Chondrocyte (in vitro differentiated cells): ENCODE data around the gene PTPRJ. TPM values are rescaled to one million over a fixed set of nuclear protein-coding genes. Genes with fewer than 3 reads are reported as not detected.

ENCODE experiments used
- DNase-seq: peaks from one replicate; pipeline ENCODE4 v3.0.0; 2021; ENCODE audit warnings: mixed read lengths, low spot score
- H3K27ac Mint-ChIP-seq: one replicate; pipeline ENCODE4 v1.8.0; 2021; ENCODE audit warnings: mild to moderate bottlenecking, moderate library complexity, mixed read lengths; ENCODE audit not compliant: unreplicated experiment
- H3K27me3 Mint-ChIP-seq: 2 replicates; pipeline ENCODE4 v1.8.0; 2021; ENCODE audit warnings: low read depth, mixed read lengths
- H3K36me3 Mint-ChIP-seq: 2 replicates; pipeline ENCODE4 v1.8.0; 2021; ENCODE audit warnings: low read depth, mixed read lengths
- H3K4me1 Mint-ChIP-seq: 2 replicates; pipeline ENCODE4 v1.8.0; 2021; ENCODE audit warnings: low read depth, mild to moderate bottlenecking, mixed read lengths
- H3K4me3 Mint-ChIP-seq: one replicate; pipeline ENCODE4 v1.8.0; 2021; ENCODE audit warnings: mild to moderate bottlenecking, moderate library complexity, mixed read lengths; ENCODE audit not compliant: unreplicated experiment
- H3K9me3 Mint-ChIP-seq: 2 replicates; pipeline ENCODE4 v1.8.0; 2021; ENCODE audit warnings: low read depth, mixed read lengths
- total RNA-seq: library from RNA; stranded (reverse); gene quantifications from 3 replicates; pipeline ENCODE4 v1.2.1, GENCODE V29; 2021
- TF ChIP-seq, protein P1 (sequence below): fragments of 200-600 bp; sonication (generic); IDR thresholded peaks from 2 replicates; pipeline ENCODE4 v1.5.0; 2021; ENCODE audit warnings: antibody characterized with exemption, mild to moderate bottlenecking, moderate library complexity

Gene PTPRJ
- total RNA-seq, 1 donor from 2014 or later, result 18.1 TPM

DNA sequence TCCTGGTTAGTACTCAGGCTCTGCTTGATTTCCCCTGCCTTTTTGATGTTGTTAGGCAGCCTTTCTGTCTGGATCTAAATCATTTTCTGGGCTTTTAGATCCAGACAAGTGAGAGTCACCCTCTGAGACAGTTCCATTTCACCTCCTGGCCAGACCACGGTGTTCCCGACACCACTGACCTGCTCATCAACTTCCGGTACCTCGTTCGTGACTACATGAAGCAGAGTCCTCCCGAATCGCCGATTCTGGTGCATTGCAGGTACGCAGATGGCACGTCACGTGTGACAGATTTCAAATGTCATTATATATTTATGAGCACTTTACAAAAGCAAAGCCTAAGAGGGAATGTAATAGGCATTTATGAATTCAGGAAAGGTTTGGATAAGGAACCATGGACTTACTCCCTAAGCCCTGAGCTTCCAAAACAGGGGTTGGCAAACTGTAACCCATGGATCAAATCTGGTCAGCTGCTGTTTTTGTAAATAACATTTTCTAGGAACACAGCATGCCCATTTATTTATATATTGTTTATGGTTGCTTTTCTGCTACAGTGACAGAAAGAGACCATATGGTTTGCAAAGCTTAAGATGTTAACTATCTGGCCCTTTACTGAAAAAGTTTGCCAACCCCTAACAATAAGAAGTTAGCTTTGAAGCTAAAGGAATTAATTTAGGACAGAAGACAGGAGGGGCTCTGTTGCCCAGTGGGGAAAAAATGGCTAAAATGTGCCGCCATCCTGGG is 183.2 kb downstream of the PTPRJ start:
- TF ChIP-seq, protein P1, sequence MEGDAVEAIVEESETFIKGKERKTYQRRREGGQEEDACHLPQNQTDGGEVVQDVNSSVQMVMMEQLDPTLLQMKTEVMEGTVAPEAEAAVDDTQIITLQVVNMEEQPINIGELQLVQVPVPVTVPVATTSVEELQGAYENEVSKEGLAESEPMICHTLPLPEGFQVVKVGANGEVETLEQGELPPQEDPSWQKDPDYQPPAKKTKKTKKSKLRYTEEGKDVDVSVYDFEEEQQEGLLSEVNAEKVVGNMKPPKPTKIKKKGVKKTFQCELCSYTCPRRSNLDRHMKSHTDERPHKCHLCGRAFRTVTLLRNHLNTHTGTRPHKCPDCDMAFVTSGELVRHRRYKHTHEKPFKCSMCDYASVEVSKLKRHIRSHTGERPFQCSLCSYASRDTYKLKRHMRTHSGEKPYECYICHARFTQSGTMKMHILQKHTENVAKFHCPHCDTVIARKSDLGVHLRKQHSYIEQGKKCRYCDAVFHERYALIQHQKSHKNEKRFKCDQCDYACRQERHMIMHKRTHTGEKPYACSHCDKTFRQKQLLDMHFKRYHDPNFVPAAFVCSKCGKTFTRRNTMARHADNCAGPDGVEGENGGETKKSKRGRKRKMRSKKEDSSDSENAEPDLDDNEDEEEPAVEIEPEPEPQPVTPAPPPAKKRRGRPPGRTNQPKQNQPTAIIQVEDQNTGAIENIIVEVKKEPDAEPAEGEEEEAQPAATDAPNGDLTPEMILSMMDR, result no peak
- no peak overlapping the region for H3K4me3 Mint-ChIP-seq
- H3K36me3 Mint-ChIP-seq, result peaks cover 18% of the 10 kb centered on the region
- peaks cover 9% of the 10 kb centered on the region for H3K4me1 Mint-ChIP-seq
- DNase-seq, result no peak
- H3K9me3 Mint-ChIP-seq, result no peaks in the 10 kb centered on the region
- no peaks in the 10 kb centered on the region for H3K27me3 Mint-ChIP-seq
- H3K27ac Mint-ChIP-seq, result no peak overlapping the region

DNA sequence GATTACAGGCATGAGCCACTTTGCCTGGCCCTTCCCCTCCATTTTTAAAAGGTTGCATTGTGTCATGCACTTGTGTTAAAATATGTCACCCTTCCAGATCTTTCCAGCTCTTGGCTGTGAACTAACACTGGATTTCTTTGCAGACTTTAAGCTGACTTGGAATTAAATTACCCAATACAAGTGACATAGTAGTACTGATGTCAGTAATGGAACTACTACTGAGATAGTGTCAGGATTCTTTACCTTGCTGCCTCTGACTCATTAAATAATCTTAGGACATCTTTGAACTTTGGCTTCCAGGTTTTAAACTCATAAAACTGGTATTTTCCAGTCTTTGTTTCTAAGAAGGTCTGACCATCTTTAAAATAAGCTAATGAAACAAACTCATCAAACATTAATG is 184.5 kb downstream of the PTPRJ start:
- no peak for DNase-seq
- H3K4me3 Mint-ChIP-seq, result no peak overlapping the region
- H3K27me3 Mint-ChIP-seq, result no peaks in the 10 kb centered on the region
- TF ChIP-seq, protein P1, result no peak
- peaks cover 18% of the 10 kb centered on the region for H3K36me3 Mint-ChIP-seq
- no peak overlapping the region for H3K27ac Mint-ChIP-seq
- H3K9me3 Mint-ChIP-seq, result no peaks in the 10 kb centered on the region
- peaks cover 12% of the 10 kb centered on the region for H3K4me1 Mint-ChIP-seq

DNA sequence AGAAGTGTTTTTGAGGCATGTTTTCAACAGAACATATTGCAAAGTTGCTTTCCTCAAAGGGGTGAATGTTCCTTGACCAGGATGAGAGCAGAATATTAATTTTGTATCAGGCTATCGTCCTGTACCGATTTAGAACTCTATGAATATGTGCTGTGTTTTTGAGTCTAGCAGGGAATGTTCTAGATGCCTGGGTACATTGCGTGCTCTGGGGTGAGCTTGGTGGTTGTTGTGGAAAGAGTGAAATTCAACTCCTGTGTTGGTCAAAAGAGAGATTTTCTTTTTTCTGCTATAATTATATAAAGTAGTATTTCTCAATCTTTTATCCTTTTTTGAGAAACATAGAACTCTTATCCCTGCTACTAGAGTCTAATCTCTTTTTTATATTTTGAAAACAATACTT is 185.1 kb downstream of the PTPRJ start:
- Mint-ChIP-seq H3K36me3 (peaks cover 18% of the 10 kb centered on the region), H3K27me3 (no peaks in the 10 kb centered on the region), H3K4me1 (peaks cover 18% of the 10 kb centered on the region), H3K4me3 (no peak overlapping the region), H3K27ac (no peak overlapping the region), H3K9me3 (no peaks in the 10 kb centered on the region)
- no peak for DNase-seq
- TF ChIP-seq, protein P1, result no peak

DNA sequence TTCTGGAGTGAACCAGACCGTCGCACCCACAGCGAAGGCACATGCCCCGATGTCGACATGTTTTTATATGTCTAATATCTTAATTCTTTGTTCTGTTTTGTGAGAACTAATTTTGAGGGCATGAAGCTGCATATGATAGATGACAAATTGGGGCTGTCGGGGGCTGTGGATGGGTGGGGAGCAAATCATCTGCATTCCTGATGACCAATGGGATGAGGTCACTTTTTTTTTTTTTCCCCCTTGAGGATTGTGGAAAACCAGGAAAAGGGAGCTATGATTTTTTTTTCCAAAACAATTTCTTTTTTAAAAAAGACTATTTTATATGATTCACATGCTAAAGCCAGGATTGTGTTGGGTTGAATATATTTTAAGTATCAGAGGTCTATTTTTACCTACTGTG is 187.0 kb downstream of the PTPRJ start:
- Mint-ChIP-seq H3K36me3 (peaks cover 18% of the 10 kb centered on the region), H3K27me3 (no peaks in the 10 kb centered on the region), H3K4me1 (peaks cover 24% of the 10 kb centered on the region), H3K9me3 (no peaks in the 10 kb centered on the region), H3K27ac (no peak overlapping the region), H3K4me3 (no peak overlapping the region)
- TF ChIP-seq, protein P1, result no peak
- no peak for DNase-seq

DNA sequence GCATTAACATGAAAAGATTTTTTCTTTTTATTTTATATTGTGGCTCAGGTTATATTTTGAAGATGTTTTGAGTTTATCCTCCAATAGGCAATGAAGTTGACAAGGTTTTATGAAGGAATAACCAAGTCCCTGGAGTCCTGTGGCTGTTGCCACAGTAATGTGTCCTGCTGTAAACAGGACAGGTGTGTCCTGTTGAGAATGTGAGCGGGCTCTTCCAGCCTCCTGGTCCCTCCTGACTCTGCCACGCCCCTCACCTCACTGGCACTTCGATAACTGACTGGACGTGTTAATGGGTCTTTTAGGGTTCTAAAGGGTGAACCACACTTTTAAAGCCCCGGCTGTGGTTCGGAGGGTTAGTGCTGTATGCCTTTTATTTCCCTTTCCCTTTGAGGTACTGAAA is 188.5 kb downstream of the PTPRJ start:
- Mint-ChIP-seq H3K4me3 (no peak overlapping the region), H3K9me3 (no peaks in the 10 kb centered on the region), H3K36me3 (peaks cover 18% of the 10 kb centered on the region), H3K4me1 (peaks cover 27% of the 10 kb centered on the region), H3K27ac (no peak overlapping the region), H3K27me3 (no peaks in the 10 kb centered on the region)
- no peak for DNase-seq
- TF ChIP-seq, protein P1, result no peak
